ENCODE results near the gene CNPY4.

GRCh38 chr7:100170101-100170897, 50.9 kb downstream of the CNPY4 start:
- TF ChIP-seq, protein P1, sequence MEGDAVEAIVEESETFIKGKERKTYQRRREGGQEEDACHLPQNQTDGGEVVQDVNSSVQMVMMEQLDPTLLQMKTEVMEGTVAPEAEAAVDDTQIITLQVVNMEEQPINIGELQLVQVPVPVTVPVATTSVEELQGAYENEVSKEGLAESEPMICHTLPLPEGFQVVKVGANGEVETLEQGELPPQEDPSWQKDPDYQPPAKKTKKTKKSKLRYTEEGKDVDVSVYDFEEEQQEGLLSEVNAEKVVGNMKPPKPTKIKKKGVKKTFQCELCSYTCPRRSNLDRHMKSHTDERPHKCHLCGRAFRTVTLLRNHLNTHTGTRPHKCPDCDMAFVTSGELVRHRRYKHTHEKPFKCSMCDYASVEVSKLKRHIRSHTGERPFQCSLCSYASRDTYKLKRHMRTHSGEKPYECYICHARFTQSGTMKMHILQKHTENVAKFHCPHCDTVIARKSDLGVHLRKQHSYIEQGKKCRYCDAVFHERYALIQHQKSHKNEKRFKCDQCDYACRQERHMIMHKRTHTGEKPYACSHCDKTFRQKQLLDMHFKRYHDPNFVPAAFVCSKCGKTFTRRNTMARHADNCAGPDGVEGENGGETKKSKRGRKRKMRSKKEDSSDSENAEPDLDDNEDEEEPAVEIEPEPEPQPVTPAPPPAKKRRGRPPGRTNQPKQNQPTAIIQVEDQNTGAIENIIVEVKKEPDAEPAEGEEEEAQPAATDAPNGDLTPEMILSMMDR (conservative IDR thresholded peaks at IDR 0.05; ENCODE audit: low read length), result no peak
- TF ChIP-seq EZH2phosphoT487 (IDR thresholded peaks at IDR 0.05; ENCODE audit: borderline replicate concordance, low read depth, low read length), result no peak

All from OCI-LY7 (cell line).